IMR-90 (cell line): ENCODE results near the gene PDCD11. TPM values are rescaled to one million over a fixed set of nuclear protein-coding genes. Genes with fewer than 3 reads are reported as not detected.

Experiments used
- ATAC-seq: fragments of 200-7000 bp; cut with Tn5 transposase; 2 replicates; pipeline ENCODE4 v1.9.1; 2020; ENCODE audit warnings: low read depth, mild to moderate bottlenecking, moderate library complexity
- BruUV-seq: library from RNA; stranded (reverse); fragments of 400-500 nt; replicated peaks from 2 replicates; lab custom pipeline; 2021; lab: Mats Ljungman, UMichigan
- CTCF ChIA-PET: fragments of 300-600 bp; formaldehyde crosslinking; extraction: SDS; loops from one replicate; lab custom pipeline; 2021; ENCODE audit warnings: antibody characterized with exemption; lab: Yijun Ruan, JAX
- POLR2A ChIA-PET: fragments of 300-600 bp; sonication (Branson Sonifier 250); formaldehyde crosslinking; loops from one replicate; lab custom pipeline; 2022; ENCODE audit warnings: antibody characterized with exemption; ENCODE audit not compliant: unreplicated experiment; lab: Charles Lee
- DNase-seq: peaks from one replicate; pipeline ENCODE4 v3.0.0; 2013
- H2AFZ ChIP-seq: replicated peaks from 2 replicates; pipeline ENCODE3; 2013; ENCODE audit warnings: low read length, mild to moderate bottlenecking; ENCODE audit not compliant: poor library complexity
- H2AK5ac ChIP-seq: 2 replicates; pipeline ENCODE4 v1.6.1; 2013; ENCODE audit warnings: low read depth, low read length, inconsistent platforms
- H2AK9ac ChIP-seq: replicated peaks from 2 replicates; pipeline ENCODE3; 2013; ENCODE audit warnings: mild to moderate bottlenecking, low read depth, low read length, moderate library complexity; ENCODE audit not compliant: poor library complexity
- H2BK120ac ChIP-seq: 2 replicates; pipeline ENCODE4 v1.6.1; 2013; ENCODE audit warnings: low read depth, low read length, inconsistent platforms
- H2BK15ac ChIP-seq: 3 replicates; pipeline ENCODE4 v1.6.1; 2013; ENCODE audit warnings: low read depth, low read length, inconsistent platforms
- H2BK20ac ChIP-seq: 2 replicates; pipeline ENCODE4 v1.6.1; 2013; ENCODE audit warnings: low read depth, mild to moderate bottlenecking, inconsistent platforms, low read length, moderate library complexity
- H2BK5ac ChIP-seq: 2 replicates; pipeline ENCODE4 v1.6.1; 2013; ENCODE audit warnings: mild to moderate bottlenecking, low read depth, low read length, inconsistent platforms; ENCODE audit not compliant: poor library complexity, severe bottlenecking
- H3K14ac ChIP-seq: replicated peaks from 2 replicates; pipeline ENCODE4 v1.6.1; 2013; ENCODE audit warnings: low read depth, low read length, inconsistent platforms
- H3K18ac ChIP-seq: 2 replicates; pipeline ENCODE4 v1.6.1; 2013; ENCODE audit warnings: low read depth, low read length, control low read depth
- H3K23ac ChIP-seq: 2 replicates; pipeline ENCODE4 v1.6.1; 2013; ENCODE audit warnings: low read depth, low read length, inconsistent platforms
- H3K27ac ChIP-seq: 2 replicates; pipeline ENCODE4 v1.5.1; 2013; ENCODE audit warnings: mild to moderate bottlenecking, control low read depth, low read length; ENCODE audit not compliant: insufficient read depth
- H3K27me3 ChIP-seq: 2 replicates; pipeline ENCODE4 v1.6.1; 2013; ENCODE audit warnings: low read length; ENCODE audit not compliant: control insufficient read depth, insufficient read depth
- H3K36me3 ChIP-seq: 2 replicates; pipeline ENCODE4 v1.6.1; 2013; ENCODE audit warnings: low read length, mixed read lengths; ENCODE audit not compliant: control insufficient read depth, insufficient read depth
- H3K4ac ChIP-seq: 2 replicates; pipeline ENCODE4 v1.6.1; 2013; ENCODE audit warnings: low read depth, low read length, inconsistent platforms
- H3K4me1 ChIP-seq: 2 replicates; pipeline ENCODE4 v1.6.1; 2013; ENCODE audit warnings: low read length, mixed read lengths; ENCODE audit not compliant: control insufficient read depth, insufficient read depth
- H3K4me2 ChIP-seq: 2 replicates; pipeline ENCODE4 v1.6.1; 2013; ENCODE audit warnings: low read depth, mild to moderate bottlenecking, control low read depth, low read length, moderate library complexity
- H3K4me3 ChIP-seq: 2 replicates; pipeline ENCODE4 v1.5.1; 2013; ENCODE audit warnings: low read depth, mild to moderate bottlenecking, control low read depth, low read length, moderate library complexity; ENCODE audit not compliant: insufficient read depth
- H3K56ac ChIP-seq: 2 replicates; pipeline ENCODE4 v1.6.1; 2013; ENCODE audit warnings: low read length, inconsistent platforms; ENCODE audit not compliant: insufficient read depth; ENCODE audit errors: extremely low read depth
- H3K79me1 ChIP-seq, 2 experiments: 2 replicates each; pipeline ENCODE4 v1.6.1; 2013; ENCODE audit warnings: low read length in 2 of 2, inconsistent platforms in 1 of 2, low read depth in 1 of 2
- H3K9ac ChIP-seq: 2 replicates; pipeline ENCODE4 v1.6.1; 2013; ENCODE audit warnings: low read depth, low read length, control low read depth
- H3K9me1 ChIP-seq: 2 replicates; pipeline ENCODE4 v1.6.1; 2013; ENCODE audit warnings: low read length, inconsistent platforms; ENCODE audit not compliant: insufficient read depth
- H3K9me3 ChIP-seq: 2 replicates; pipeline ENCODE4 v1.6.1; 2013; ENCODE audit warnings: low read length; ENCODE audit not compliant: control insufficient read depth, insufficient read depth
- H4K20me1 ChIP-seq: 2 replicates; pipeline ENCODE4 v1.6.1; 2013; ENCODE audit warnings: low read length, inconsistent platforms; ENCODE audit not compliant: insufficient read depth
- H4K5ac ChIP-seq: 2 replicates; pipeline ENCODE4 v1.6.1; 2013; ENCODE audit warnings: mild to moderate bottlenecking, low read depth, low read length, control low read depth
- H4K8ac ChIP-seq, 2 experiments: 2 replicates each; pipeline ENCODE4 v1.6.1; 2013; ENCODE audit warnings: low read depth in 2 of 2, low read length in 2 of 2, control low read depth in 1 of 2, inconsistent platforms in 1 of 2
- H4K91ac ChIP-seq: 2 replicates; pipeline ENCODE4 v1.6.1; 2013; ENCODE audit warnings: low read depth, low read length, inconsistent platforms; ENCODE audit not compliant: insufficient read depth
- CEBPB ChIP-seq: IDR thresholded peaks from 2 replicates; pipeline ENCODE4 v1.6.1; 2012; ENCODE audit warnings: low read depth, low read length, improper control_type of control experiment
- POLR2A ChIP-seq: IDR thresholded peaks from 2 replicates; pipeline ENCODE4 v1.6.1; 2012; ENCODE audit warnings: mild to moderate bottlenecking, low read depth, low read length
- RFX5 ChIP-seq: IDR thresholded peaks from 2 replicates; pipeline ENCODE4 v1.8.0; 2012; ENCODE audit warnings: low read depth, mild to moderate bottlenecking, low read length, moderate library complexity
- WGBS, 2 experiments: methylation state at CpG; one replicate each; pipeline versions ENCODE4 v1.1.5 to v1.1.7; 2013; ENCODE audit warnings: missing lambda C conversion rate in 2 of 2; ENCODE audit not compliant: insufficient read length in 1 of 2; ENCODE audit errors: extremely low coverage in 2 of 2; 5-methylcytosine and 5-hydroxymethylcytosine counted together
- dilution Hi-C: fragments of 300-500 bp; cut with HindIII; formaldehyde crosslinking; loops from one replicate; pipeline ENCODE4 v1.14.3; 2018; ENCODE audit warnings: low sequenced_read_pairs; ENCODE audit not compliant: unreplicated experiment
- in situ Hi-C: fragments of 300-500 bp; cut with MboI; formaldehyde crosslinking; loops from 3 replicates; pipeline ENCODE4 v1.14.3; 2019; ENCODE audit warnings: low sequenced_read_pairs, inconsistent platforms, mixed read lengths
- intact Hi-C: fragments of 100-400 bp; cut with micrococcal nuclease; formaldehyde crosslinking; loops from 2 replicates; pipeline ENCODE4 v1.10.0; 2022
- polyA plus RNA-seq, 3 experiments: library from polyadenylated mRNA; depleted of rRNA; stranded (reverse); fragments of >200 nt; gene quantifications; 2 replicates each; pipeline ENCODE4 v1.2.3, GENCODE V29; 2012; ENCODE audit warnings: low replicate concordance in 1 of 3
- total RNA-seq: library from RNA; depleted of rRNA; stranded (reverse); fragments of >200 nt; gene quantifications from 2 replicates; pipeline ENCODE4 v1.2.3, GENCODE V29; 2012
- TF ChIP-seq, protein P1 (sequence below): conservative IDR thresholded peaks from 2 replicates; pipeline ENCODE4 v1.5.1; 2012; ENCODE audit warnings: mild to moderate bottlenecking, low read depth, low read length, improper control_type of control experiment

Gene PDCD11
- total and polyA plus RNA-seq, 2 of the 4 experiments (the other 2 are of a cell fraction), result 20.4 to 56.8 TPM

DNA sequence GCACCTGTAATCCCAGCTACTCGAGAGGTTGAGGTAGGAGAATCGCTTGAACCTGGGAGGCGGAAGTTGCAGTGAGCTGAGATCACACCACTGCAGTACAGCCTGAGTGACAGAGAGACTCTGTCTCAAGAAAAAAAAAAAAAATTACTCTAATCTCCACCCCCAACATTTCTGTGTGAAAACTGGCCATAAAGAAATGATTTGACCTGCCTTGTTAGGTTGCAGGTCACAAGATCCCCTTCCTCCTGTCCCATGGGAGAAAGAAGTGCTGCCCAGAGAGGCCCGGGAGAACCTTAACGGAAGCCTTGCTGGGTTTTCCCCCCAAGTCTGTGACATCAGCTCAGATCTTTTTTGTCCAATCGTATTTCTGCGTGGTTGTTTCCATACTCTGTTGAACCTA is 71.0 kb downstream of the PDCD11 start:
- intact Hi-C loops (no loop called here), dilution Hi-C loops (no loop called here), in situ Hi-C loops (no loop called here)
- H3K27ac ChIP-seq, result no peak overlapping the region
- peaks cover 37% of the 10 kb centered on the region for H3K27me3 ChIP-seq
- no peak overlapping the region for H2BK20ac ChIP-seq
- no peak overlapping the region for H3K4me3 ChIP-seq
- no peak overlapping the region for H4K91ac ChIP-seq
- no peak overlapping the region for H2AK5ac ChIP-seq
- H3K9ac ChIP-seq, result no peak overlapping the region
- H3K23ac ChIP-seq, result no peak overlapping the region
- no CpG with 5 or more reads among the region's 7 CpGs for WGBS, 2 experiments
- H3K4ac ChIP-seq, result no peak overlapping the region
- no peak overlapping the region for H2BK120ac ChIP-seq
- ChIA-PET POLR2A (no interaction called here), CTCF (no interaction called here)
- no peak overlapping the region for H3K14ac ChIP-seq
- no peak overlapping the region for H3K56ac ChIP-seq
- peaks cover 3% of the 10 kb centered on the region for H3K4me1 ChIP-seq
- H3K18ac ChIP-seq, result no peak overlapping the region
- H4K20me1 ChIP-seq, result no peaks in the 10 kb centered on the region
- no peak overlapping the region for H4K5ac ChIP-seq
- TF ChIP-seq POLR2A, result no peak
- TF ChIP-seq, protein P1, sequence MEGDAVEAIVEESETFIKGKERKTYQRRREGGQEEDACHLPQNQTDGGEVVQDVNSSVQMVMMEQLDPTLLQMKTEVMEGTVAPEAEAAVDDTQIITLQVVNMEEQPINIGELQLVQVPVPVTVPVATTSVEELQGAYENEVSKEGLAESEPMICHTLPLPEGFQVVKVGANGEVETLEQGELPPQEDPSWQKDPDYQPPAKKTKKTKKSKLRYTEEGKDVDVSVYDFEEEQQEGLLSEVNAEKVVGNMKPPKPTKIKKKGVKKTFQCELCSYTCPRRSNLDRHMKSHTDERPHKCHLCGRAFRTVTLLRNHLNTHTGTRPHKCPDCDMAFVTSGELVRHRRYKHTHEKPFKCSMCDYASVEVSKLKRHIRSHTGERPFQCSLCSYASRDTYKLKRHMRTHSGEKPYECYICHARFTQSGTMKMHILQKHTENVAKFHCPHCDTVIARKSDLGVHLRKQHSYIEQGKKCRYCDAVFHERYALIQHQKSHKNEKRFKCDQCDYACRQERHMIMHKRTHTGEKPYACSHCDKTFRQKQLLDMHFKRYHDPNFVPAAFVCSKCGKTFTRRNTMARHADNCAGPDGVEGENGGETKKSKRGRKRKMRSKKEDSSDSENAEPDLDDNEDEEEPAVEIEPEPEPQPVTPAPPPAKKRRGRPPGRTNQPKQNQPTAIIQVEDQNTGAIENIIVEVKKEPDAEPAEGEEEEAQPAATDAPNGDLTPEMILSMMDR, result no peak
- no peak for TF ChIP-seq RFX5
- TF ChIP-seq CEBPB, result no peak
- H3K79me1 ChIP-seq, result no peaks in the 10 kb centered on the region
- no peaks in the 10 kb centered on the region for H3K36me3 ChIP-seq
- H3K4me2 ChIP-seq, result no peak overlapping the region
- H2AK9ac ChIP-seq, result no peak overlapping the region
- H2AFZ ChIP-seq, result no peak overlapping the region
- no TSS peak for BruUV-seq
- ATAC-seq, result no peak
- H4K8ac ChIP-seq, result no peak overlapping the region
- no peaks in the 10 kb centered on the region for H3K9me3 ChIP-seq
- DNase-seq, result no peak
- no peaks in the 10 kb centered on the region; the same call in 1 of the 2 replicates for H3K9me1 ChIP-seq
- no peak overlapping the region for H2BK15ac ChIP-seq
- no peak overlapping the region for H2BK5ac ChIP-seq
